Stimulated activated CD8-positive, alpha-beta memory T cell treated with anti-CD3 and anti-CD28 coated beads, Interleukin-15, amount 100 ng/mL, for 24 hours (primary cell): Measurements from ENCODE around the gene OPN3.

ENCODE experiments used
- DNase-seq: peaks from one replicate; pipeline ENCODE4 v3.0.0-alpha.2; 2020; ENCODE audit warnings: low read depth

OPN3 gene

GRCh38 chr1:241615043-241615974, 24.9 kb downstream of the OPN3 start:
- DNase-seq = no peak

GRCh38 chr1:241614572-241614971, 25.6 kb downstream of the OPN3 start:
- DNase-seq = no peak

GRCh38 chr1:241614144-241614543, 26.0 kb downstream of the OPN3 start:
- DNase-seq = no peak

- DNase-seq = no peak
These were observed 27.4 kb downstream of the OPN3 start for GRCh38 chr1:241612533-241613477.

GRCh38 chr1:241611736-241612135, 28.4 kb downstream of the OPN3 start:
- no peak for DNase-seq

GRCh38 chr1:241611063-241611462, 29.1 kb downstream of the OPN3 start:
- no peak for DNase-seq

- no peak for DNase-seq
These were observed 29.9 kb downstream of the OPN3 start for GRCh38 chr1:241610056-241610815.

- no peak for DNase-seq
These were observed 31.7 kb downstream of the OPN3 start for GRCh38 chr1:241608379-241609033.

GRCh38 chr1:241607497-241607896, 32.7 kb downstream of the OPN3 start:
- no peak for DNase-seq

GRCh38 chr1:241606544-241606943, 33.6 kb downstream of the OPN3 start:
- no peak for DNase-seq

GRCh38 chr1:241605146-241605805, 34.9 kb downstream of the OPN3 start:
- no peak for DNase-seq

GRCh38 chr1:241603731-241604245, 36.4 kb downstream of the OPN3 start:
- DNase-seq = no peak

- DNase-seq = no peak
These were observed 39.7 kb downstream of the OPN3 start for GRCh38 chr1:241600496-241600901.

GRCh38 chr1:241598249-241598648, 41.9 kb downstream of the OPN3 start:
- DNase-seq = no peak

- DNase-seq = no peak
These were observed 43.5 kb downstream of the OPN3 start for GRCh38 chr1:241596633-241597032.

- no peak for DNase-seq
These were observed 47.0 kb downstream of the OPN3 start for GRCh38 chr1:241593186-241593585.

GRCh38 chr1:241592273-241592958, 47.8 kb downstream of the OPN3 start:
- no peak for DNase-seq

GRCh38 chr1:241591736-241592135, 48.4 kb downstream of the OPN3 start:
- no peak for DNase-seq

GRCh38 chr1:241591317-241591716, 48.9 kb downstream of the OPN3 start:
- no peak for DNase-seq

- no peak for DNase-seq
These were observed 49.5 kb downstream of the OPN3 start for GRCh38 chr1:241590719-241591118.
